Upper lobe of left lung (tissue), 4 donors: ENCODE results near the gene CCDC33.

ENCODE experiments used
- POLR2AphosphoS5 ChIP-seq, 2 donors: sonication (generic); formaldehyde crosslinking; IDR thresholded peaks; one replicate each; pipeline ENCODE4 v1.5.1; 2017; ENCODE audit warnings: antibody characterized with exemption in 2 of 2
- TF ChIP-seq, protein P1 (sequence below), 6 experiments: fragments of 450-650 bp in 4 of 6; fragments of 200-600 bp in 2 of 6; sonication (generic) in 2 of 6; IDR thresholded peaks; one replicate each; pipeline ENCODE4 v1.5.1; 2016 to 2019; ENCODE audit warnings: antibody characterized with exemption in 6 of 6

DNA sequence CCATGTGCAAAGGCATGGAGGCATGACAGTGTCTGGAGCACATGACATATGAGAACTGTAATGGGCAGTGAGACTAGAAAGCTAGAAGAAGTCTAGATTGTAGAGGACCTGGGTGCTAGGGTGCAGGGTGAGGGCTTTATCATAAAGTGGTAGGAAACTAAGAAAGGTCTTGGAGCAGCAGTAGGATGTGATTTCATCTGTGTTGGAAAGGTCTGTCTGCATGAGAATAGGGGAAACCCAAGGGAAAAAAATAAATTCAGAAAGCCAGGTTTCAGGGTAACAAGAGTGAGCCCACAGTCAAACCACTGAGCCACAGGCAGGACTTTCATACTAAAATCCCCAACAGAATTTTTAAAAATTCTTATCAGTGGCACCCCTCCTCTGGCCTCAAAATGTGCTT lies 54.5 kb downstream of the CCDC33 start:
- TF ChIP-seq, protein P1, sequence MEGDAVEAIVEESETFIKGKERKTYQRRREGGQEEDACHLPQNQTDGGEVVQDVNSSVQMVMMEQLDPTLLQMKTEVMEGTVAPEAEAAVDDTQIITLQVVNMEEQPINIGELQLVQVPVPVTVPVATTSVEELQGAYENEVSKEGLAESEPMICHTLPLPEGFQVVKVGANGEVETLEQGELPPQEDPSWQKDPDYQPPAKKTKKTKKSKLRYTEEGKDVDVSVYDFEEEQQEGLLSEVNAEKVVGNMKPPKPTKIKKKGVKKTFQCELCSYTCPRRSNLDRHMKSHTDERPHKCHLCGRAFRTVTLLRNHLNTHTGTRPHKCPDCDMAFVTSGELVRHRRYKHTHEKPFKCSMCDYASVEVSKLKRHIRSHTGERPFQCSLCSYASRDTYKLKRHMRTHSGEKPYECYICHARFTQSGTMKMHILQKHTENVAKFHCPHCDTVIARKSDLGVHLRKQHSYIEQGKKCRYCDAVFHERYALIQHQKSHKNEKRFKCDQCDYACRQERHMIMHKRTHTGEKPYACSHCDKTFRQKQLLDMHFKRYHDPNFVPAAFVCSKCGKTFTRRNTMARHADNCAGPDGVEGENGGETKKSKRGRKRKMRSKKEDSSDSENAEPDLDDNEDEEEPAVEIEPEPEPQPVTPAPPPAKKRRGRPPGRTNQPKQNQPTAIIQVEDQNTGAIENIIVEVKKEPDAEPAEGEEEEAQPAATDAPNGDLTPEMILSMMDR (IDR thresholded peaks at IDR 0.05): no peak
- no peak for TF ChIP-seq POLR2AphosphoS5 (IDR thresholded peaks at IDR 0.05)
